Neural cell (in vitro differentiated cells): ENCODE results near the gene EMILIN3.

ENCODE experiments used
- EP300 ChIP-seq: fragments of 450-650 bp; conservative IDR thresholded peaks from 2 replicates; pipeline ENCODE4 v1.6.1; 2014; ENCODE audit warnings: antibody characterized with exemption, mild to moderate bottlenecking, moderate library complexity; ENCODE audit not compliant: poor library complexity, severe bottlenecking
- EZH2 ChIP-seq: fragments of 200-600, 300-800 bp; shearing (Covaris generic), sonication (generic); IDR thresholded peaks from 2 replicates; pipeline ENCODE4 v1.6.1; 2014; ENCODE audit warnings: antibody characterized with exemption, low read length, borderline replicate concordance, mild to moderate bottlenecking; ENCODE audit not compliant: insufficient read depth, poor library complexity, severe bottlenecking
- MXI1 ChIP-seq: fragments of 450-650 bp; conservative IDR thresholded peaks from 2 replicates; pipeline ENCODE4 v1.6.1; 2014; ENCODE audit warnings: antibody characterized with exemption, mild to moderate bottlenecking; ENCODE audit not compliant: poor library complexity, severe bottlenecking
- RAD21 ChIP-seq: fragments of 450-650 bp; conservative IDR thresholded peaks from 2 replicates; pipeline ENCODE4 v1.6.1; 2014; ENCODE audit warnings: antibody characterized with exemption, mild to moderate bottlenecking, moderate library complexity
- SMC3 ChIP-seq: fragments of 450-650 bp; conservative IDR thresholded peaks from 2 replicates; pipeline ENCODE4 v1.6.1; 2014; ENCODE audit warnings: antibody characterized with exemption, mild to moderate bottlenecking, moderate library complexity; ENCODE audit not compliant: poor library complexity
- TF ChIP-seq, protein P1 (sequence below): fragments of 450-650 bp; IDR thresholded peaks from 2 replicates; pipeline ENCODE4 v1.5.1; 2014; ENCODE audit warnings: antibody characterized with exemption, mild to moderate bottlenecking, moderate library complexity; ENCODE audit not compliant: poor library complexity, severe bottlenecking
- TF ChIP-seq, protein P2 (sequence below): IDR thresholded peaks from 2 replicates; pipeline ENCODE4 v1.6.1; 2012; ENCODE audit warnings: borderline replicate concordance

DNA sequence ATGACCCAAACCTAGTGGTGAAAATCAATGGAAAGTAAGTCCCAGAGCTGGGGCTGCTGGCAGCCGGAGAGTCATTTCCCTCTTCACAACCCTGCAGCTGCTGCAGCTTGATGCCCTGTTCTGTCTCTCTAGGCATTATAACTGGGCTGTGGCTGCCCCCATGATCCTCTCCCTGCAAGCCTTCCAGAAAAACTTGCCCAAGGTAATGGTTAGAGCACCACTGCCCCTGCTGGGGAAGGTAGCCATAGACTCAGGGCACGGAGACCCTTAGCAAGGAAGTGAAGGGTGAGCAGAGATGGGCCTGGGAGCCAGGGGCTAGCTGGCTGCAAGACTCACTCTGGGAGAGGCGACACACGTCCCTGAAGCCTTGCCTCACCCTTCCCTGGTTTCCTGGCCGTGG is 14.0 kb downstream of the EMILIN3 start:
- TF ChIP-seq, protein P1, sequence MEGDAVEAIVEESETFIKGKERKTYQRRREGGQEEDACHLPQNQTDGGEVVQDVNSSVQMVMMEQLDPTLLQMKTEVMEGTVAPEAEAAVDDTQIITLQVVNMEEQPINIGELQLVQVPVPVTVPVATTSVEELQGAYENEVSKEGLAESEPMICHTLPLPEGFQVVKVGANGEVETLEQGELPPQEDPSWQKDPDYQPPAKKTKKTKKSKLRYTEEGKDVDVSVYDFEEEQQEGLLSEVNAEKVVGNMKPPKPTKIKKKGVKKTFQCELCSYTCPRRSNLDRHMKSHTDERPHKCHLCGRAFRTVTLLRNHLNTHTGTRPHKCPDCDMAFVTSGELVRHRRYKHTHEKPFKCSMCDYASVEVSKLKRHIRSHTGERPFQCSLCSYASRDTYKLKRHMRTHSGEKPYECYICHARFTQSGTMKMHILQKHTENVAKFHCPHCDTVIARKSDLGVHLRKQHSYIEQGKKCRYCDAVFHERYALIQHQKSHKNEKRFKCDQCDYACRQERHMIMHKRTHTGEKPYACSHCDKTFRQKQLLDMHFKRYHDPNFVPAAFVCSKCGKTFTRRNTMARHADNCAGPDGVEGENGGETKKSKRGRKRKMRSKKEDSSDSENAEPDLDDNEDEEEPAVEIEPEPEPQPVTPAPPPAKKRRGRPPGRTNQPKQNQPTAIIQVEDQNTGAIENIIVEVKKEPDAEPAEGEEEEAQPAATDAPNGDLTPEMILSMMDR = no peak
- TF ChIP-seq, protein P2, sequence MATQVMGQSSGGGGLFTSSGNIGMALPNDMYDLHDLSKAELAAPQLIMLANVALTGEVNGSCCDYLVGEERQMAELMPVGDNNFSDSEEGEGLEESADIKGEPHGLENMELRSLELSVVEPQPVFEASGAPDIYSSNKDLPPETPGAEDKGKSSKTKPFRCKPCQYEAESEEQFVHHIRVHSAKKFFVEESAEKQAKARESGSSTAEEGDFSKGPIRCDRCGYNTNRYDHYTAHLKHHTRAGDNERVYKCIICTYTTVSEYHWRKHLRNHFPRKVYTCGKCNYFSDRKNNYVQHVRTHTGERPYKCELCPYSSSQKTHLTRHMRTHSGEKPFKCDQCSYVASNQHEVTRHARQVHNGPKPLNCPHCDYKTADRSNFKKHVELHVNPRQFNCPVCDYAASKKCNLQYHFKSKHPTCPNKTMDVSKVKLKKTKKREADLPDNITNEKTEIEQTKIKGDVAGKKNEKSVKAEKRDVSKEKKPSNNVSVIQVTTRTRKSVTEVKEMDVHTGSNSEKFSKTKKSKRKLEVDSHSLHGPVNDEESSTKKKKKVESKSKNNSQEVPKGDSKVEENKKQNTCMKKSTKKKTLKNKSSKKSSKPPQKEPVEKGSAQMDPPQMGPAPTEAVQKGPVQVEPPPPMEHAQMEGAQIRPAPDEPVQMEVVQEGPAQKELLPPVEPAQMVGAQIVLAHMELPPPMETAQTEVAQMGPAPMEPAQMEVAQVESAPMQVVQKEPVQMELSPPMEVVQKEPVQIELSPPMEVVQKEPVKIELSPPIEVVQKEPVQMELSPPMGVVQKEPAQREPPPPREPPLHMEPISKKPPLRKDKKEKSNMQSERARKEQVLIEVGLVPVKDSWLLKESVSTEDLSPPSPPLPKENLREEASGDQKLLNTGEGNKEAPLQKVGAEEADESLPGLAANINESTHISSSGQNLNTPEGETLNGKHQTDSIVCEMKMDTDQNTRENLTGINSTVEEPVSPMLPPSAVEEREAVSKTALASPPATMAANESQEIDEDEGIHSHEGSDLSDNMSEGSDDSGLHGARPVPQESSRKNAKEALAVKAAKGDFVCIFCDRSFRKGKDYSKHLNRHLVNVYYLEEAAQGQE = no peak
- no peak for TF ChIP-seq SMC3
- TF ChIP-seq EP300 = no peak
- TF ChIP-seq EZH2 = no peak
- TF ChIP-seq RAD21 = no peak
- no peak for TF ChIP-seq MXI1
